ENCODE results near the gene TAS2R31.
"Not testable (repeated sequence)": the region's sequence is repeated elsewhere in the genome, so short reads cannot be mapped to it uniquely, and the experiment has no call there.

Gene TAS2R31, protein sequence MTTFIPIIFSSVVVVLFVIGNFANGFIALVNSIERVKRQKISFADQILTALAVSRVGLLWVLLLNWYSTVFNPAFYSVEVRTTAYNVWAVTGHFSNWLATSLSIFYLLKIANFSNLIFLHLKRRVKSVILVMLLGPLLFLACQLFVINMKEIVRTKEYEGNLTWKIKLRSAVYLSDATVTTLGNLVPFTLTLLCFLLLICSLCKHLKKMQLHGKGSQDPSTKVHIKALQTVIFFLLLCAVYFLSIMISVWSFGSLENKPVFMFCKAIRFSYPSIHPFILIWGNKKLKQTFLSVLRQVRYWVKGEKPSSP

DNA sequence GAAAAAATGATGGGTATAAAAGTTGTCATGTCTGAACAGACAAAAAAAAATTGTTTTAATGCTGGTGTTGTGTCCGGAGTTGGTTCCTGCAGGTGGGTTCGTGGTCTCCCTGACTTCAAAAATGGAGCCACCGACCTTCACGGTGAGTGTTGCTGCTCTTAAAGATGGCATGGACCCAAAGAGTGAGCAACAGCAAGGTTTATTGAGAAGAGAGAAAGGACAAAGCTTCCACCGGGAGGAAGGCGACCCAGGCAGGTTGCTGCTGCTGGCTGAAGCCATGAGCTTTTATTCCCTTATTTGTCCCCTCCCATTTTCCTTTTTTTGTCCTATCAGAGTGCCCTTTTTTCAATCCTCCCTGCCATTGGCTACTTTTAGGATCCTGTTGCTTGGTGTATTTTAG, at the start of gene TAS2R31:
TSS of gene TAS2R31 (minus strand) at position 101 of the 400 bp plus-strand sequence. CDS start at position 29, 72 bp downstream.
- no peak for DNase-seq

DNA sequence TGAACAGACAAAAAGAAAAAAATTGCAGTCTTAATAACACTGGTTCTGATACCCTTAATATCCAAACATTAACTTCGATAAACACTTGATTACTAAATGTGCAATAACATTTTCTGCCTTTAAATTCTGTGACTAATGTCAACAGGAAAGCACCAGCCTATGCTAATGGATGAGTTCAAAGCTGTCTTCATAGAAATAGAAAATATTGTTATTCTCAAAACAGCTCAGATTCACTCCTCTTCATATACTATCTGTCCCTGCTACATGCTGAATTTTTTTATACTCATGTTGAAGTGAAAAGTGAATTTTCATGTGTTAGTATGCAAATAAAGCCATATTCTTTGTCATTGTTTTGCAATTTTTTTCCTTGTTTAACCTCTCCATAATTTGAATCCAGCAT, 47.0 kb upstream of the TAS2R31 start:
- DNase-seq: no peak

DNA sequence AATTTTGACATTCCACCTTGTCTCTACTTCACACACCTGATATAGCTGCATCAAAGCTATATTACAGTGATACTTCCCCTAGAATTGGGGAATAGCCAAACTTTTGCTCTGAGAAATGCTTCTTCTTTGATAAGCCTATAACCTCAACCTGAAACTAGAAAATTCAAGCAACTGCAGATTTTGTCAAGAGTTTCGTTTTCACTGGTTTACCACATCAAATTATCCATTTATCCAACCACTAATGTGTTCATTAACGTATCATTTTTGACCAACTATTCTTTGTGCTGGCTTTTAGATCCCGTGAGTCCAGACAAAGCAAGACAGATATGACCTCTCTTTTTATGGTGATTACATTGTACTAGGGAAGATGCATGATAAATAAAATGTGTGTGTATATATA, 44.4 kb upstream of the TAS2R31 start:
- DNase-seq: no peak

DNA sequence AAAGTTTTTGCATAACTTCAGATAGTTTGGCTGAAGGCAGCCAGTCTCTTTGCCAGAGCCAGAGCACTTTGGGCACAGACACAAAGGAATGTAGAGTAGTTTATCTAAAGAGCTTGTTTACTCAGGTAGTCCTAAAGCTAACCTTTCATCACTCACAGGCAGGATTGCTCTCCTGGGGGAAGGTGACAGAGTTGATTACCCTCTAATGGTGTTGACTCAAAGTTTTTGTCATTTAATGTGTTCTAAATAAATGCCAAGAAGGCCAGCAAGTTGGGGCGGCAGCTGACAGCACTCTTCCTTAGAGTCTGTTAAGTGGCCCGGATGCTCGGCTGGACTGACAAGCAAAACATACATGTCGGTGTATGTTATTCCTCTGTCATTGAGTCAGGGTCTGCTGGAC, 40.2 kb upstream of the TAS2R31 start:
- DNase-seq: no peak

DNA sequence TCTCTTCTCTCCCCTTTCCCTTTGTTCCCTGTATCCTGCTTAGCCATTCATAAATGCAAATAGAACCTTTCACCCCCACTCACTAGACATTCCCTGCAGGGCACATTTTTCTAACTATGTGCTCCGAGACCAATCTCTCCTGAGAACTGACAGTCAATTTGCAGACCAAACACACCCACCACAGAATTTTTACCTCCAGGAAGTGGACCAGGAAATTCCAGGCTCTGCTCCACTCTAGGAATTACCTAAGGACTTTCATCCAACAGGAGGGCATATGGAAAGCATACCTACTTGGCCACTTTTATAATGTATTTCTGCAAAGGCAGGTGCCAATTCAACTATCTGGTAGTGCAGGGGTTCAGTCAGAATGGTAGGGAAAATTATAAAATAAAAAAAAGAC, 39.8 kb upstream of the TAS2R31 start:
- no peak for DNase-seq

DNA sequence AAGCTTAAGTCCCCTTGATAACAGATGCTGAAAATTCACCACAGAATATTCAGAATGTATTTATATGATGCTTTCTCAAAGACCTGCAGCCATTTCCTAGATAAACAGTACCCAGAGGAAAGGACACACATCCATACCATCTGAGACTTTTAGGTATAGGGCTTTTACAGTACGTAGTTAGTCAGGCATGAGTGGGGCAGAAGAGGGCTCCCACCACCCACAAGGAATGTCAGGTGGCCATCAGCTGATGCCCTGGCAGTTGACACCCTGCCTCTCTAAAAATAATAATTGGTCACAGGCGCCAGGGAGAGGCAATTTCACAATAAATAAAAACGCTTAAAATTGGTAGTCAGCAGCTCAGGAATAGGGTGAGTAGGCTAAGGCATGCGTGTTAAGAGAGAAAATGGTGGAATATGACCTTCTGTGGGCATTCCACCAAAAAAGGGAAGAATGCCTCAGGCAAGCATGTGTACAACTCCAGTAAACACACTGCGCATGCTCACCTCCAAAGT, 38.7 kb upstream of the TAS2R31 start:
- DNase-seq: no peak

DNA sequence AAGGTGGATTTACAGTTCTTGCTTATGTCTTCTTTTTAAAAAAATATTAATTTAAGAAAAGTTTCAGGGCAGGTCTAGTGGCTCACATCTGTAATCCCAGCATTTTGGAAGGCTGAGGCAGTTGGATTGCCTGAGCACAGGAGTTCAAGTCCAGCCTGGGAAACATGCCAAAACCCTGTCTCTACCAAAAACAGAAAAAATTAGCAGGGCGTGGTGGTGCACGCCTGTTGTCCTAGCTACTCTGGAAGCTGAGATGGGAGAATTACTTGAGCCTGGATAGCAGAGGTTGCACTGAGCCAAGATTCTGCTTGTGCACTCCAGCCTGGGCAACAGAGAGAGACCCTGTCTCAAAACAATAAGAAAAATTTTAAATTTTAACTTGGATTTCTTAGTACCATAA, 36.3 kb upstream of the TAS2R31 start:
- no peak for DNase-seq

DNA sequence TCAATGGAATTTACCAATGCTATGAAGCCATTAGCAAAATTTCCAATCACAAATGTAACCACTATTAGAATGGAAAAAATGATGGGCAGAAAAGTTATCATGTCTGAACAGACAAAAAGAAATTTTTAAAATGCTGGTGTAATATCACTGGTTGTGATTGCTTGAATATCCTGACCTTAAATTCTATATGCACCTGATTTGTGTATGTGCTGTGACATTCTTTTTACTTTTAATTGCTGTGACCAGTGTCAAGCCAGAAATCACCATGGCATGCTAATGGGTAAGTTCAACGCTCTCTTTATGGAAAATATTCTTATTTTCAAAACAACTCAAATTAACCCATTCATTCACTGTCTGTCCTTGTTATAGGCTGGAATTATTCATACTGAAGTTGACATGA, 31.0 kb upstream of the TAS2R31 start, which contains the start of gene TAS2R46:
TSS of gene TAS2R46 (minus strand) at position 101 of the 400 bp plus-strand sequence. CDS start at position 101, 0 bp downstream.
- DNase-seq: not testable (repeated sequence)

DNA sequence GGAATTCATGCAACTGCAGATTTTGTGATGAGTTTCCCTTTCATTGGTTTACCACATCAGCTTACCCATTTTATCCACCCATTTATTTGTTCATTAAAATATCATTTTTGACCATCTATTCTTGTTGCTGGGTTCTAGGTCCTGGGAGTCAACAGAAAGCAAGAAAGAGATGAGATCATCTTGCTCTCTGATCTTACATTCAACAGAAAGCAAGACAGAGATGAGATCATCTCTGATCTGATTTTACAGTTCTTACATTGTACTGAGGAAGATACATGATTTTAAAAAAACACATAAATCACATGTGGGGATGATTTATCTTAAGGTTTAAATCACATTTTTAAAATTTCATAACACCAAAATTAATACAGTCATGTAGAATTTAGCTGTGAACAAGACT, 28.6 kb upstream of the TAS2R31 start:
- no peak for DNase-seq

DNA sequence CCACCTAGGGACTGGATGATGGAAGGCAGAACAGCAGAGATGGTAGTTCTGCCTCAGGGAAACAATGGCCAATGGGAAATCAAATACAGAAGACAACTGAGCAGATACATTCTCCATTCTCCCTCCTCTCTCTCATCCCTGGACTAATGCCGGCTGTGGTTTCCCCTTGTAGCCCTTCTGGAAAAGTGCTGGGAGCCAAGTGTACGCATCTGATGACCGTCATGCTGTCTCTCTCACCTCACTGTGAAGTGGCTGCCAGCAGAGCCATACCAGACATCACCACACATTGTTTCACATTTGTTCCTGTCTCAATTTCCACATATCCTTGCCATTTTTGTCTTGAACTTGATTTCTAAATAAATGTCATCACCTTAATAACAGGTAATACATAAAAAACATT, 27.8 kb upstream of the TAS2R31 start:
- no peak for DNase-seq

DNA sequence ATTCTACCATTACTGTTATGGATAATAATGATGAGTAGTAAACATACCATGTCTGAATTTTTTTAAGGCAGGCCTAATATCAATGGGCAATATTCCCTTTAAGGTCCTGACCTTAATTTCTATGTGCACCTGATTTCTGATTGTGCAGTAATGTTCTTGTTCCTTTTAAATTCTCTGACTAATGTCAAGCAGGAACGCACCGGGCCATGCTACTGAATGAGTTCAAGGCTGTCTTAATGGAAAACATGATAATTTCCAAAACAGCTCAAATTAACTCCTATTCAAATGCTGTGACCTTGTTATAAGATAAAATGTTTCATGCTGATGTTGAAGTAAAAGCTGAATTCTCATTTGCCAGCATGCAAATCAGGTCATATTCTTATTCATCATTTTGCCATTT, 24.1 kb upstream of the TAS2R31 start:
- no peak for DNase-seq

DNA sequence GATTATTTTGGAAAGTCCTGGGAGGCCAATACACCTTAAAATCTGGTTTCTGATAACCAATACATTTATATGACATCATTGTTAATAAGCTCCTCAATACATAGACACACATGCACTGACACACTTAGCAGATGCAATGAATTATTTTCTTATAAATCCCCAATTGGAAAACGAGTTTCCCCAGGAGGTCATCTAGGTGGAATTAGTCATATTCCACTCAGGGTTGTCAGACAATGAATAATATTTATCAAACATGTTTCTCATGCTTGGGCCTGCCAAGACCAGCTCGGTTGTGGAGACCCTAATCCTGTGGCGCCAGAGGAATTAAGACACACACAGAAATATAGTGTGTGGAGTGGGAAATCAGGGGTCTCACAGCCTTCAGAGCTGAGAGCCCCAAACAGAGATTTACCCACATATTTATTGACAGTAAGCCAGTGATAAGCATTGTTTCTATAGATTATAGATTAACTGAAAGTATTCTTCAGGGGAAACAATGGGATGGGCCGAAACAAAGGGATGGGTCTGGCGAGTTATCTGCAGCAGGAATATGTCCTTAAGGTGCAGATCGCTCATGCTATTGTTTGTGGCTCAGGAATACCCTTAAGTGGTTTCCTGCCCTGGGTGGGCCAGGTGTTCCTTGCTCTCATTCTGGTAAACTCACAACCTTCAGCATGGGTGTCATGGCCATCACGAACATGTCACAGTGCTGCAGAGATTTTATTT, 18.8 kb upstream of the TAS2R31 start:
- DNase-seq: not testable (repeated sequence)

DNA sequence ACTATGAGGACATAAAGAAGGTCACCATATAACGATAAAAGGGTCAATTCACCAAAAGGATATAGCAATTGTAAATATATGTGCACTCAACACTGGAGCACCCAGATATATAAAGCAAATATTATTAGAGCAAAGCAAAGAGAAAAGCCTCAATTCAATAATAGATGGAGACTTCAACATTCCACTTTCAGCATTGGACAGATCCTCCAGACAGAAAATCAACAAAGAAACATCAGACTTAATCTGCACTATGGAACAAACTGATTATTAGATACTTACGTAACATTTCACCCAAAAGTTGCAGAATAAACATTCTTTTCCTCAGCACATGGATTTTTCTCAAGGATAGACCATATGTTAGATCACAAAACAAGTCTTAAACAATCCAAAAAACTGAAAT, 10.2 kb upstream of the TAS2R31 start:
- not testable (repeated sequence) for DNase-seq

DNA sequence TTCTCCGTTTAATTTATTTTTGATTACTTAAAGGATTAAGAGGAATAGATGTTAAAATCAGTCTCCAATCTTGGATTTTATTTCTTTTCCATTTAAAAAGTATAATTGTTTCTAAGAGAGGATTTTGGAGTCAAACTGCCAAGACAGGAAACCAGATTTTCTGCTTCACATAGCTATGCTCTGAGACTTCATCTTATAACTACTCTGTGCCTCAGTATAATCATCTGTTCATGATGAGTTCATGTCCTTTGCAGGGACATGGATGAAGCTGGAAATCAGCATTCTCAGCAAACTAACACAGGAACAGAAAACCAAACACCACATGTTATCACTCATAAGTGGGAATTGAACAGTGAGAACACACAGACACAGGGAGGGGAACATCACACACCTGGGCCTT, 9.0 kb upstream of the TAS2R31 start:
- DNase-seq: no peak

DNA sequence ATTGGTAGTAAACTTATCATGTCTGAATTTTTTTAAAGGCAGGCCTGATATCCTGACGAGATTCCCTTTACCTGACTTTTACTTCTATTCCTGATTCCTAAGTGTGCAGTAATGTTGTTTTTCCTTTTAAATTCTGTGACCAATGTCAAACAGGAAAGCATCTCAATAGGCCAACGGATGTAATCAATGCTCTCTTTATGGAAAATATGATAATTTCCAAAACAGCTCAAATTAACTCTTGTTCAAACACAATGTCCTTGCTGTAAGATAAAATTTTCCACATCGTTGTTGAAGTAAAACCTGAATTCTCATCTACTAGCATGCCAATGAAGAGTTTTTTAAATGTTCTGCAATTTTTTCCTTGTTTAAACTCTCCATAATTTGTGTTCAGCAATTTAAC, 8.0 kb upstream of the TAS2R31 start:
- DNase-seq: no peak

DNA sequence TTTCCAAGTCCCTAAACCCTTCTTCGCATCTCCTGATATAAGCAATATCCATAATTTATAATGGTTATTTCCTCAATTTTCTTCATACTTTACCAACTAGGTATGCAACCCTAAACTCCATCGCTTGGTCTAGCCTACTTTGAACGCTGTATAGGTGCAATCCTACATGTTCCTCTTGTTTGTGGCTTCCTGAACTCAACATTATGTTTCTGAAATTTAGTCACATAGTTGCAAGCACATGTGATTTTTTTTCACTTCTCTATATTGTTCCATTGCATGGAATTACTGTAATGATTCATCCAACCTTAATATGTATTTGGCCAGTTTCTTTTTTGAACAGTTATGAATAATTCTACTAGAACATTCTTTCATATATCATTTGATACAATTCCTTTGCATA, 2.8 kb upstream of the TAS2R31 start:
- DNase-seq: not testable (repeated sequence)

DNA sequence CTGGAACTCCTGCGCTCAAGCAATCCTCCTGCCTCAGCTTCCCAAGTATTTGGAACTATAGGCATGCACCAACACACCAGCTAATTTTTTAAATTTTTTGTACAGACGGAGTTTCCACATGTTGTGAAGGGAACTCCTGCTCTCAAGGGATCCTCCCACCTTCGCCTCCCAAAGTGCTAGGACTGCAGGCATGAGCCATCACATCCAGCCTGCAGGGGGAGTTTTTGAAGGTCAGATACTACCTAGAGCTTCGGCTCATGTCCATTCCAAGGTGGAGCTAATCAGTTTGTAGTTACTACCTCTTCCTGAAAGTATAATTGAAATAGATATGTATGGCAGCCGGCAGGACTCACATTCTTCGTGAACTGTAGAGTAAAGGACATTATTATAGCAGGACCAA, 5.1 kb downstream of the TAS2R31 start:
- peak; percentile 22 for DNase-seq

DNA sequence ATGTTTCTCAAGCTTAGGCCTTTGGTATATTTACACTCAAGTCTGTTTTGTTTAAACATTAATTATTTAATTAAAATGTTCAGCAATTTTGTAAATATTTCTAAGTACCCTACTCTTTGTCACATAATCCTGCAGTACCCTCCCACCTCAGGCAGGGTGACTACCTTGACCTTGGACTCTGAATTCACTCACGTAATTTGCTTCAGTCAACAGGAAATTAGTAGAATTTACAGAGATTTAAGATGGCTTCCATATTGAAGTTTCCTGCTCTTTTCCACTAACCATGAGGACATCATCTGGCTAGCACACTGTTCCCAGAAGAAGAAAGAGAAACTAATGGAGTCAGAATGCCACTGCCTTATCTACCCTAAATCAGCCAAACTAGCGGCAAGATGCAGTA, 7.8 kb downstream of the TAS2R31 start:
- no peak for DNase-seq

DNA sequence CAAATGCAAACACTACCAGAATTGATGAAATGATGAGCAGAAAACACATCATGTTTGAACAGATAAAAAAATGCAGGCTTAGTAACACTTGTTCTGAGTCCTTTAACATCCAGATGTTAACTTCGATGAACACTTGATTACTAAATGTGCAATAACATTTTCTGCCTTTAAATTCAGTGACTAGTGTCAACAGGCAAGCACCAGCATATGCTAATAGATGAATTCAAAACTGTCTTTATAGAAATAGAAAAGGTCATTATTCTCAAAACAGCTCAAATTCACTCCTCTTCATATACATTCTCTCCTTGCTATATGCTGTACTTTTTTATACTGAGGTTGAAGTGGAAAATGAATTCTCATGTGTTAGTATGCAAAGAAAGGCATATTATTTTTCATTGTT, 8.7 kb downstream of the TAS2R31 start, which contains the start of gene TAS2R19:
TSS of gene TAS2R19 (minus strand) at position 101 of the 400 bp plus-strand sequence. CDS start at position 52, 49 bp downstream.
- DNase-seq: no peak

DNA sequence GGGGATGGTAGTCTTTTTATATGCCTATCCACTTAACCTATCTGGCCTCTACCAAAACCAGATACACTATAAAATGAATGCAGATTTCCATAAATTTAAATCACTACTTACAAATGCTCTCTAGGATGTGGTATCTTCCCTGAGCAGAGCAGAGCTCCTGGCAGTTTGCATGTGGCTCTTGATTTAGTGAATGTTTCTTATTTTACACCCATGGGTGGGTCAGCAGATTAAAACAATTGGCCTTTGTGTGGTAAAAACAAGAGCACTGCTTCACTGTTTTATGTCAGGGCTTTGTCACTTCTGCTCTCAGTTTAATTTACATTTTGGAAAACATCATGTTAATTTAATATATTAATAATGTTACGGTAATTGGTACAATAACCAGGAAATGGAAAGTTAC, 14.3 kb downstream of the TAS2R31 start:
- DNase-seq: no peak

DNA sequence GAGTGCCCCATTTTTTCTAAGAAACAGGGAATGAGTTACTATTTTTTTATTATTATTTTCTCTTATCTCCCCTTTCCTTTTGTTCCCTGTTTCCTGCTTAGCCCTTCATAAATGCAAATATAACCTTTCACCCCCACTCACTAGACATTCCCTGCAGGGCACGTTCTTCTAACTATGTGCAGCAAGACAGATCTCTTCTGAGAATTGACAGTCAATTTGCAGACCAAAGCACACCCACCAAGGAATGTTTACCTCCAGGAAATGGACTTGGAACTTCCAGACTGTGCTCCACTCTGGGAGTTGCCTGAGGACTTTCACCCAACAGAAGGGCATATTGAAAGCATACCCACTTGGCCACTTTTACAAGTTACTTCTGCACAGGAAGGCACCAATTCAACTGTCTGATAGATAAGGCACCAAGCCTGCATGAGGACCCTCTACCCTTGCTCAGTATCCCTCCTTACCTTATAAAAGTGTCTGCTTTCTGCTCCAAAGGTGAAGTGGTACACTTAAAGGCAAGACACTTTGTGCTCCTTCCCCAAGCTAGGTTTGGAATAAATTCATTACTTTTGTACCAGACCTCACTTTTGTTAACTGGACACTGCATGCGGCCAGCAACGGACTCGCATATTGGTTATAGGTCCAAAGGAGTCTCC, 15.3 kb downstream of the TAS2R31 start:
- DNase-seq: no peak

DNA sequence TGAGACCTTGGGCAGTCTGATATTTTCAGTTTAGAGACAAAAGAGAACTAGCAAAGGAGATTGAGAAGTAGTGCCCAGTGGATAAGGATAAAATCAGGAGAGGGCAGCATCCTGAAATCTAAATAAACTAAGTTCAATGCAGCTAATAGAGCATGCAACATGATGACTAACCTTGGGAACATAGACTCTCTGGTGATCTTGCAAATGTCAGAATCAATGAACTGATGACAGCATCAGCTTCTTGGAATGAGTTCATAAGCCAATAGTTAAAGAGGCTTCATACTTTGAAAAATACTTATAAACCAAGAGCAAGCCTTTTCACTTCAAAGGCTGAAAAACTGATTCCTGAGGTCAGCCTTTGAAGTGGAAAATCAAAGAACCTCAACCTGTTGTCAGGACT, 17.0 kb downstream of the TAS2R31 start:
- DNase-seq: no peak

DNA sequence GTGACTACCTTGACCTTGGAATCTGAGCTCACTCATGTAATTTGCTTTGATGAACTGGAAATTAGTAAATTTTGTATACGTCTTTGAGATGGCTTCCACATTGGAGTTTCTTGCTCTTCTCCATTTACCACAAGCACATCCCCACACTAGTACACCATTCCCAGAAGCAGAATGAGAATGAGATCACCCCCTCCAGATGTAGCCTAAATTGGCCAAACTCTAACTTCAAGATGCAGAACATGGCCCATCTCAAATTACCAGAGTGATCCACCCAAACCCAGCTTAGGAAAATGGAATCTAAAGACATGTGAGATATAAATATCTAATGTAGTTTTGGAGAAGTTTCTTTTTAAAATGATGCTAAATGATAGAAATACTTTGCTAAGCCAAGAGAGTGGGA, 23.6 kb downstream of the TAS2R31 start:
- DNase-seq: no peak

DNA sequence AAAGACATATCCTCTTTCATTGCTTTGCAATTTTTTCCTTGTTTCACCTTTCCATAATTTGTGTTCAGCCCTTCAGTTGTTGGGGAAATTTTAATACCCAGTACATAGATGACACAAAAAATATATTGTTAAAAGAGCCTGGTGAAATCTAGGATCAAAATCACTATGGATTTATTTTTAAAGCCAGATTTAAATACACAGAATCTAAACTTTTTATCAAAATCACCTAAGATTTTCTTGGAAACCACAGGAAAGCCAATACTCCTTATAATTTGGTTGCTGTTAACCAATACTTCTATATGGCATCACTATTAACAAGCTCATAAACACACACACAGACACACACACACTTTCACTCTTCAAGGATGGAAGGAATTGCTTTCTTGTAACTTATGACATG, 33.0 kb downstream of the TAS2R31 start, which contains the start of gene TAS2R20:
TSS of gene TAS2R20 (minus strand) at position 101 of the 400 bp plus-strand sequence. CDS start 429 bp downstream, outside the sequence.
- DNase-seq: no peak

Measured in NCI-H82 (cell line).